GM18517 (cell line): Measurements from ENCODE around the gene WDR7.
A peak's percentile ranks its signal among the peaks of the same experiment; 100 is the strongest.

Experiments used
- ATAC-seq: cut with Tn5 transposase; IDR thresholded peaks from one replicate; pipeline ENCODE4 v1.9.1; 2021; ENCODE audit warnings: mild to moderate bottlenecking, moderate library complexity; ENCODE audit not compliant: unreplicated experiment

Gene WDR7

GRCh38 chr18:56795381-56795780, 144.2 kb downstream of the WDR7 start:
- ATAC-seq, result no peak

- ATAC-seq, result no peak
These were observed 148.6 kb downstream of the WDR7 start for GRCh38 chr18:56799756-56800155.

- no peak for ATAC-seq
These were observed 151.9 kb downstream of the WDR7 start for GRCh38 chr18:56803051-56803450.

- ATAC-seq, result no peak
These were observed 153.2 kb downstream of the WDR7 start for GRCh38 chr18:56804395-56804794.

GRCh38 chr18:56807901-56808300, 156.7 kb downstream of the WDR7 start:
- no peak for ATAC-seq

GRCh38 chr18:56812674-56813073, 161.5 kb downstream of the WDR7 start:
- ATAC-seq, result no peak

GRCh38 chr18:56815926-56816325, 164.8 kb downstream of the WDR7 start:
- no peak for ATAC-seq

- no peak for ATAC-seq
These were observed 172.9 kb downstream of the WDR7 start for GRCh38 chr18:56823986-56824565.

- ATAC-seq, result no peak
These were observed 174.2 kb downstream of the WDR7 start for GRCh38 chr18:56825321-56825720.

- no peak for ATAC-seq
These were observed 174.7 kb downstream of the WDR7 start for GRCh38 chr18:56825878-56826277.

- ATAC-seq, result no peak
These were observed 180.8 kb downstream of the WDR7 start for GRCh38 chr18:56831988-56832387.

GRCh38 chr18:56835331-56835730, 184.2 kb downstream of the WDR7 start:
- ATAC-seq, result no peak

GRCh38 chr18:56836173-56836572, 185.0 kb downstream of the WDR7 start:
- no peak for ATAC-seq

GRCh38 chr18:56841836-56842235, 190.7 kb downstream of the WDR7 start:
- no peak for ATAC-seq

GRCh38 chr18:56843241-56843640, 192.1 kb downstream of the WDR7 start:
- ATAC-seq, result no peak

- ATAC-seq, result no peak
These were observed 193.4 kb downstream of the WDR7 start for GRCh38 chr18:56844556-56844955.

- ATAC-seq, result peak; percentile 95
These were observed 200.6 kb downstream of the WDR7 start for GRCh38 chr18:56851774-56852173.

GRCh38 chr18:56853961-56854360, 202.8 kb downstream of the WDR7 start:
- no peak for ATAC-seq

GRCh38 chr18:56861244-56861643, 210.1 kb downstream of the WDR7 start:
- no peak for ATAC-seq

GRCh38 chr18:56869189-56869777, 218.1 kb downstream of the WDR7 start:
- peak; percentile 83 for ATAC-seq

GRCh38 chr18:56870982-56871381, 219.8 kb downstream of the WDR7 start:
- no peak for ATAC-seq

- no peak for ATAC-seq
These were observed 221.0 kb downstream of the WDR7 start for GRCh38 chr18:56872140-56872539.
